Neural progenitor cell (in vitro differentiated cells): ENCODE results near the gene STARD3. TPM values are rescaled to one million over a fixed set of nuclear protein-coding genes. Genes with fewer than 3 reads are reported as not detected.

Experiments
- DNase-seq: peaks from one replicate; pipeline ENCODE4 v3.0.0-alpha.2; 2016; ENCODE audit warnings: low spot score
- H2AFZ ChIP-seq: fragments of 200-600 bp; sonication (generic); replicated peaks from 2 replicates; pipeline ENCODE4 v1.6.1; 2016; ENCODE audit warnings: antibody characterized with exemption
- H3F3A ChIP-seq: fragments of 200-600 bp; sonication (generic); 2 replicates; pipeline ENCODE4 v1.6.1; 2016; ENCODE audit warnings: antibody characterized with exemption, low read depth
- H3K27ac ChIP-seq: fragments of 200-600 bp; sonication (generic); 2 replicates; pipeline ENCODE4 v1.5.1; 2016; ENCODE audit warnings: mild to moderate bottlenecking
- H3K27me3 ChIP-seq: fragments of 200-600 bp; sonication (generic); 2 replicates; pipeline ENCODE4 v1.6.1; 2016; ENCODE audit warnings: mild to moderate bottlenecking, moderate library complexity
- H3K36me3 ChIP-seq: fragments of 200-600 bp; sonication (generic); 2 replicates; pipeline ENCODE4 v1.5.1; 2016
- H3K4me1 ChIP-seq: fragments of 200-600 bp; sonication (generic); 2 replicates; pipeline ENCODE4 v1.6.1; 2016; ENCODE audit warnings: mixed run types
- H3K4me2 ChIP-seq: fragments of 200-600 bp; sonication (generic); 2 replicates; pipeline ENCODE4 v1.6.1; 2016
- H3K4me3 ChIP-seq: fragments of 200-600 bp; sonication (generic); 2 replicates; pipeline ENCODE4 v1.5.1; 2016
- H3K79me2 ChIP-seq: fragments of 200-600 bp; sonication (generic); 2 replicates; pipeline ENCODE4 v1.6.1; 2016; ENCODE audit warnings: low read depth
- H3K9ac ChIP-seq: fragments of 200-600 bp; sonication (generic); 2 replicates; pipeline ENCODE4 v1.6.1; 2016
- H3K9me3 ChIP-seq: fragments of 200-600 bp; sonication (generic); 2 replicates; pipeline ENCODE4 v1.5.1; 2016; ENCODE audit warnings: low read depth
- H4K20me1 ChIP-seq: fragments of 200-600 bp; sonication (generic); 2 replicates; pipeline ENCODE4 v1.6.1; 2016; ENCODE audit warnings: low read depth
- H3K27ac Mint-ChIP-seq: 3 replicates; pipeline ENCODE4 v1.8.0; 2021; ENCODE audit warnings: mixed read lengths
- H3K27me3 Mint-ChIP-seq: 2 replicates; pipeline ENCODE4 v1.8.0; 2022; ENCODE audit warnings: low read depth, mild to moderate bottlenecking, inconsistent platforms, moderate library complexity, mixed read lengths; ENCODE audit not compliant: insufficient read depth
- H3K36me3 Mint-ChIP-seq: 3 replicates; pipeline ENCODE4 v1.8.0; 2021; ENCODE audit warnings: mixed read lengths
- H3K4me1 Mint-ChIP-seq: 3 replicates; pipeline ENCODE4 v1.8.0; 2021; ENCODE audit warnings: mixed read lengths
- H3K4me3 Mint-ChIP-seq: 3 replicates; pipeline ENCODE4 v1.8.0; 2021; ENCODE audit warnings: mild to moderate bottlenecking, moderate library complexity, mixed read lengths
- H3K9me3 Mint-ChIP-seq: 3 replicates; pipeline ENCODE4 v1.8.0; 2020; ENCODE audit warnings: mixed read lengths
- CTCF ChIP-seq: fragments of 200-600 bp; sonication (generic); IDR thresholded peaks from 2 replicates; pipeline ENCODE4 v1.5.1; 2017; ENCODE audit warnings: antibody characterized with exemption, mild to moderate bottlenecking
- EZH2 ChIP-seq: fragments of 200-600 bp; sonication (generic); IDR thresholded peaks from 2 replicates; pipeline ENCODE4 v1.6.1; 2017; ENCODE audit warnings: antibody characterized with exemption, mild to moderate bottlenecking, moderate library complexity
- EZH2phosphoT487 ChIP-seq: fragments of 200-600 bp; sonication (generic); IDR thresholded peaks from 2 replicates; pipeline ENCODE4 v1.6.1; 2017; ENCODE audit warnings: antibody characterized with exemption
- total RNA-seq: library from RNA; depleted of rRNA; stranded (reverse); fragments of >200 nt; gene quantifications from 2 replicates; pipeline ENCODE4 v1.2.3, GENCODE V29; 2015; ENCODE audit warnings: low replicate concordance

The STARD3 gene
- total RNA-seq, 1 donor from 2014 or later = 21.5 TPM

GRCh38 chr17:39663340-39663687 lies 26.4 kb downstream of the STARD3 start:
- H3K36me3 ChIP-seq = no peaks in the 10 kb centered on the region
- no peak overlapping the region for H3K9ac ChIP-seq
- H3F3A ChIP-seq = peaks cover 17% of the 10 kb centered on the region
- H3K36me3 Mint-ChIP-seq = peaks cover 4% of the 10 kb centered on the region
- peaks cover 36% of the 10 kb centered on the region for H3K27me3 ChIP-seq
- H4K20me1 ChIP-seq = peaks cover 44% of the 10 kb centered on the region
- no peaks in the 10 kb centered on the region for H3K9me3 ChIP-seq
- no peaks in the 10 kb centered on the region for H3K79me2 ChIP-seq
- H3K9me3 Mint-ChIP-seq = no peaks in the 10 kb centered on the region
- peak overlapping the region; percentile 57 for H3K4me2 ChIP-seq
- H3K4me1 ChIP-seq = peaks cover 27% of the 10 kb centered on the region
- no peak for TF ChIP-seq EZH2phosphoT487
- H3K27ac Mint-ChIP-seq = no peak overlapping the region
- H3K4me1 Mint-ChIP-seq = peaks cover 15% of the 10 kb centered on the region
- no peak overlapping the region for H3K4me3 Mint-ChIP-seq
- H3K27me3 Mint-ChIP-seq = peaks cover 14% of the 10 kb centered on the region
- DNase-seq = no peak
- no peak overlapping the region for H3K27ac ChIP-seq
- no peak overlapping the region for H2AFZ ChIP-seq
- no peak overlapping the region for H3K4me3 ChIP-seq

DNA sequence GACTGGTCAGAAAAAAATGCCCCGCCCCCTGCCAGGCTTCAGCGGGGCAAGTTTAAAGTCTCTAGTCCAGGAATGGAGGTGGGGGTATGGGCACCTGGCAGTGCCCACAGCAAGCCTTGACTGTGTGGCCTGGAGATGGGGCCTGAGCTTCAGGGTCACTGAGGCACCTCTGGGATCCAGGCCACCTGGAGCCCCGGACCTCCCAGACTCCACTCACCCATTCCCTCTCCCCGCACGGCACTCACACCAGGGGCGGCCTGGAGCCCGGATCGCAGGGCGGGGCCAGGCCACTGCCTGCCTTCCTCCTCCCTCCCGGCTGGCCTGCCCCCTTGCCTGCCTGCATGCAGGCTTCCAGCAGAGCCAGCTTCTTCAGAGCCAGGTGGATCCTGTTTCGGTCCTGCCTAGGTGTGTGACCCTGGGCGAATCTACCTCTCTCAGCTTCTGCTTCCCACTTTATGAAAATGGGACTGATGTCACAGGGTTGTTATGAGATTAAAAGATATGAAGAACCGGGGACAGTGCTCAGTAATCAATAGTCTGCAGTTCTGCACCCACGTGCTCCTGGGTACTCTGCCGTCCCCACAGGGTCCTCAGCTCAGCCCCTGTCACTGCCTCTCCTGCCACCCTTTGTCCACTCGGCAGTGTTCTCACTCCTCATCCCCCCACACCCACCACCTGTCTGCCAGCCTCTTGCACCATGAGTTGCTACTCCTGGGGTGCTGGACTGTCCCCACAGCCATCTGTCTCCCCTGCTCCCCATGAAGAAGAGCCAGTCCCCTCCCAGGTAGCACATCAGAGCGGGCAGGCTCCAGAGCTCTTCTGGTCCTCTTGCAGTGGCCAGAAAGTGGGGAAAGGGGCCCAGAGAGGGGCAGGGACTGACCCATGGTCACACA lies 27.0 kb downstream of the STARD3 start:
- Histone ChIP-seq H3K9ac (no peak overlapping the region), H3K4me2 (peak overlapping the region; percentile 57), H3K27me3 (peaks cover 42% of the 10 kb centered on the region), H3K27ac (no peak overlapping the region), H4K20me1 (peaks cover 44% of the 10 kb centered on the region), H2AFZ (no peak overlapping the region), H3K79me2 (no peaks in the 10 kb centered on the region), H3K9me3 (no peaks in the 10 kb centered on the region), H3K4me1 (peaks cover 32% of the 10 kb centered on the region), H3K4me3 (no peak overlapping the region), H3K36me3 (no peaks in the 10 kb centered on the region), H3F3A (peaks cover 22% of the 10 kb centered on the region)
- Mint-ChIP-seq H3K27me3 (peaks cover 17% of the 10 kb centered on the region), H3K4me1 (peaks cover 19% of the 10 kb centered on the region), H3K4me3 (no peak overlapping the region), H3K36me3 (peaks cover 4% of the 10 kb centered on the region), H3K27ac (no peak overlapping the region), H3K9me3 (no peaks in the 10 kb centered on the region)
- DNase-seq = peak; percentile 56
- no peak for TF ChIP-seq EZH2phosphoT487
- TF ChIP-seq CTCF = no peak
- TF ChIP-seq EZH2 = no peak

DNA sequence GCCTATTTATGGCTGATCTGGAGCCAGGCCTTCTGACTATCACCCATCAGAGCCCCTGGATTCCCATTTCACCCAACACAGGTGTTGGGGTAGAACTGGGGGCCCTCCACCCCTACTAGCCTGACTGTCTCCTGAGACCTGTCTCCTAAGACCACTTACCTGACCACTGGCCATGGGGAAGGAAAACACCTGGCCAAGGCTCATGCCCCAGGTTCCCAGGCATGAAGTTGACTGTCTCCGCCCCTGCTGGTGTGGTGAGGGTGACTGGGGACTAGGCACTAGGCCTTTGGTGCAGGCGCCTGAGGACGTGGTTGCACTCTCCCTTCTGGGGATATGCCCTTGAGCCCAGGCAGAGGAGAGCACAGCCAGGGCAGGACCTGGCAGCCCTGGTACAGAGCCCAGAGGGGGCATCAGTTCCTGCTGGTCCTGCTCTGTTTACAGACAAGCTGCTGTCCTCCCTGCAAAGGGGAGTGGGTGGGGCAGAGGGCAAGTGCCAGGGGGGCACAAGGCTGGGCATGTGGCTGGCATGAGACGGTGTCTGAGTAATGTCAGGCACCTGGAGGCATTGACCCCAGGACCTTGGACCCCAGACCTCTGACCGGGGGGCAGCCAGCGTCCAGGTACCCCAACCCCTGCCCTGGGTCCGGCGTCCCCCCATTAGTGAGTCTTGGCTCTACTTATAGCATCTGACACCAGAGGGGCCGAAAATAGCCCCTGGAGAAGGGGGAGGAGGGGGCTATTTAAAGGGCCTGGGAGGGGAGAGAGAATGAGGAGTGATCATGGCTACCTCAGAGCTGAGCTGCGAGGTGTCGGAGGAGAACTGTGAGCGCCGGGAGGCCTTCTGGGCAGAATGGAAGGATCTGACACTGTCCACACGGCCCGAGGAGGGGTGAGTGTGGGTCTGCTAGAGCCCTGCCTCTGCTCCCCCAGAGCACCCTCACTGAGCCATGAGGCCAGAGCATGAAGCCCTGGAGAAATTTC lies 27.9 kb downstream of the STARD3 start, which contains the start of gene TCAP:
TCAP (plus strand) TSS at position 769 of the 981 bp plus-strand sequence; CDS start at position 780, 11 bp downstream.
- no peak within 1 kb of the TSS for H3K27ac ChIP-seq
- H3K36me3 ChIP-seq = no peaks in the 10 kb centered on the region
- H3K4me3 ChIP-seq = no peak within 1 kb of the TSS
- no peak for TF ChIP-seq EZH2
- no peak for TF ChIP-seq CTCF
- TF ChIP-seq EZH2phosphoT487 = no peak
- H4K20me1 ChIP-seq = peaks cover 44% of the 10 kb centered on the region
- peaks cover 4% of the 10 kb centered on the region for H3K36me3 Mint-ChIP-seq
- H3K27me3 ChIP-seq = peaks cover 51% of the 10 kb centered on the region
- H3K4me1 ChIP-seq = peaks cover 32% of the 10 kb centered on the region
- no peak within 1 kb of the TSS for H3K9ac ChIP-seq
- H3K27me3 Mint-ChIP-seq = peaks cover 21% of the 10 kb centered on the region
- H3K4me3 Mint-ChIP-seq = peak within 1 kb of the TSS; percentile 57
- DNase-seq = no peak
- H3K27ac Mint-ChIP-seq = no peak within 1 kb of the TSS
- no peaks in the 10 kb centered on the region for H3K9me3 ChIP-seq
- no peaks in the 10 kb centered on the region for H3K79me2 ChIP-seq
- H3K4me2 ChIP-seq = no peak within 1 kb of the TSS
- H3F3A ChIP-seq = peaks cover 27% of the 10 kb centered on the region
- no peaks in the 10 kb centered on the region for H3K9me3 Mint-ChIP-seq
- no peak within 1 kb of the TSS for H2AFZ ChIP-seq
- H3K4me1 Mint-ChIP-seq = peaks cover 19% of the 10 kb centered on the region
